GM21367 (cell line): Measurements from ENCODE around the gene OBP2B.
"Not testable (repeated sequence)": the region's sequence is repeated elsewhere in the genome, so short reads cannot be mapped to it uniquely, and the experiment has no call there.

Experiments used
- ATAC-seq: cut with Tn5 transposase; IDR thresholded peaks from one replicate; pipeline ENCODE4 v1.9.1; 2021; ENCODE audit not compliant: unreplicated experiment

The OBP2B gene

DNA sequence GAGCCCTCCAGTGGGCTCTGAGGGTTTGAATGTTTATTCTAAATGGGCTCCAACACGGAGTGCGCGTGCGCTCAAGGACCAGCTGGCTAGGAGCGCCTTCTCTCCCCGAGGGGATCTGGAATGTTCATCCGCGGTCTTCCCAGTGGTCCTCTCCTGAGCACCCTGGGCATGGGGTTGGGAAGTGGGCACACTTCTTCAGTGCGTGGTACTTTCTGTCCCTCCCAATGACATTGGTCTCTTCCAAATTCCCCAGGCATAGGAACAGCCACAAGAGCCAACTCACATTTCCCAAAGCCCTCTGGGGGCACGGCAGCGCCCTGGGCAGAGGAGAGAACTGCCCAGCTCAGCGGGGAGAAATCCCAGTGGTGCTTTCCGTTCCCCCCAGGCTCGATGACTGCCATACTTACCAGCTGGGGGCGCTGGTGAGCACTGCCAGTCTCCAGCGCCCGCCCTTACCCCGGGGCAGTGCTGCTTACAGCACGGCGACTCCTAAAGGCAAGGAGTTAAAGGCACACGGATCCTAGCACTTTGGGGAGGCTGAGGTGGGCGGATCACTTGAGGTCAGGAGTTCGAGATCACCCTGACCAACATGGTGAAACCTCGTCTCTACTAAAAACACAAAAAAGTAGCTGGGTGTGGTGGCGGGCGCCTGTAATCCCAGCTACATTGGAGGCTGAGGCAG lies 29.9 kb upstream of the OBP2B start:
- ATAC-seq, result no peak

DNA sequence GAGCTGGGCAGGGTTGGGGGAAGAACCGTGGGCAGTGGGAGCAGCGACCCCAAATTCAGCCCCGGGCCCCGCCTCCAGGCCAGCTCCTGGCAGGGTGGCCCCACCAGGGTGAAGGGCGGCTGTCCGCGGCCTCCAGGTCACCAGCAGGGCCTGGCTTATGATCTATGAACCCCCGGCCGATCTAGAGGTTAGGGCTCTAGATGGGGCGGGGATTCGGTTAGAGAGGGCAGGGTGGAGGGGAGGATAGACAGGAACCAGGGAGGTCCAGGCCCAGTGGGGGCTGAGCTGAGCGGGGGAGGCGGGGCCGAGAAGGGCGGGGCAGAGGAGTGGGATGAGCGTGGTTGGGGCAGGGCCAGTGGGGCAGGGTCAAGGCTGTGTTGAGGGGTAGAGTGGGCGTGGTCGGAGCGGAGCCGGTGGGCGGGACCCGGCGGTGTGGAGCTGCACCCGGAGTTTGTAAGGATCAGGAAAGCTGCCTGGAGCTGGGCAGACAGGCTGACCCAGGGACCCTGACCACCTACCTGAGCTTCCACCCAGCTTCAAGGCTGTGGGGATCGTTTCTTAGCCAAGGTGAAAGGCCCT lies 29.3 kb upstream of the OBP2B start:
- no peak for ATAC-seq

DNA sequence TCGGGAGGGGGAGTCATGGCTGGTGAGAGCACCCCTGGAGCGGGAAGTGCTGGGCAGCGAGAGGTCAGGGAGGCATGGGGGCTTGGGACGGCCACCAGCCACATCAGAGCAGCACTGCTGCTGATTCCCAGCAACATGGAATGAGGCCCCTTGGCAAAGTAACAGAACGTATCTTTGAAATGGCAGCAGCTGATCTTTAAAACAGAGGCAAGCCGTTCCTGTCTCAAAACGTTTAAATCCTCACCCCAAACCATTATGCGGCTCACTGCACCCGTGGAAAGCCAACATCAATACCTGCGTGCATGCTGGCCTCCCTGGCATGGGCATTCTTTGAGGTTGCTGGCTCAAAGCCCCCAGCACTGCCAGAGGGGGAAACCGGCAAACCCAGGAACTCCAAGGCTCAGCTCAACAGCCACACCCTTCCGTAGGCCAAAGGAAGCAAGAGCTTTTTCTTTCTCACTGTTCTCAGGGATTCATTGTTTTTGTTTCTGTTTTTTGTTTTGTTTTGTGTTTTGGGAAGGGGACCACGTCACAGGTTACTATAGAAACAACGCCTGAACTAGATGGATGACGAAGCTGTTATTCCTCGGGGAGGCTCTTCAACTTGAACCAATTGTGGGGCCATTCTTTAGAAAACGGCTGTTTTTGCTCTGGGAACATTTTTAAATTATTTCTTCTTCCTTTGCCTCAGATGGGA lies 28.1 kb upstream of the OBP2B start:
- no peak for ATAC-seq

DNA sequence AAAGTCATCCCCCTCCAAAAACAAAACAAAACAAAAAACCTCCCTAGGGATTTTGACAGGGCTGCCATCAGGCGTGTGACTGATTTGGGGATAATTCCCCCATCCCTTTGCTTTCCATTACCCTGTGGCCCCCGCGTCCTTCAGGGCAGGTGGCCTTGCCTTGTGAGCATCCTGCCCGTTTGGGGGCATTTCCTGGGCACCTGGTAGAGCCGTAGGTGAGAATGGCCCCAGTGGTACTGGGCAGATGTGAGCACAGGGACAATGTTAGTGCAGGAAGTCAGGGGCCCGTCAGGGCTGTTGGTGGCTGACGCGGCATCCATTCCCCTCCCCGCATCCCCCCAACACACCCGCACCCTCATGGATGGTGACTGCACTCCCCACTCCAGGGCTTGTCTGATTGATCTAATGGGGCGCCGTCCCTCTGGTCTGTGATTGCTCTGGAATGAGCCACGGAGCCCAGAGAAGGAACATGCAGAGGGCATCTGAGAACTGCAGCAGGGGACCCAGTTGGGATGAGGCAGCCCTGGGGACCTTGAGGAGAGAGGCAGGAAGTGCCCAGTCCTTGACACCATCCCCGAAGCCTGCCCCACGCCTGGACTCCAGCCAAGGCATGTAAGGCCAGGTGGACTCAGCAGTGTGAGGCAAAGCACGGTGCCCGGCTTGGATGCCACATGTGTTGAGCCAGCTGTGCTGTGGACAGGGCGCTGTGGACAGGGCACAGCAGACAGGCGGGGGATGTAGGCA lies 27.4 kb upstream of the OBP2B start:
- not testable (repeated sequence) for ATAC-seq

DNA sequence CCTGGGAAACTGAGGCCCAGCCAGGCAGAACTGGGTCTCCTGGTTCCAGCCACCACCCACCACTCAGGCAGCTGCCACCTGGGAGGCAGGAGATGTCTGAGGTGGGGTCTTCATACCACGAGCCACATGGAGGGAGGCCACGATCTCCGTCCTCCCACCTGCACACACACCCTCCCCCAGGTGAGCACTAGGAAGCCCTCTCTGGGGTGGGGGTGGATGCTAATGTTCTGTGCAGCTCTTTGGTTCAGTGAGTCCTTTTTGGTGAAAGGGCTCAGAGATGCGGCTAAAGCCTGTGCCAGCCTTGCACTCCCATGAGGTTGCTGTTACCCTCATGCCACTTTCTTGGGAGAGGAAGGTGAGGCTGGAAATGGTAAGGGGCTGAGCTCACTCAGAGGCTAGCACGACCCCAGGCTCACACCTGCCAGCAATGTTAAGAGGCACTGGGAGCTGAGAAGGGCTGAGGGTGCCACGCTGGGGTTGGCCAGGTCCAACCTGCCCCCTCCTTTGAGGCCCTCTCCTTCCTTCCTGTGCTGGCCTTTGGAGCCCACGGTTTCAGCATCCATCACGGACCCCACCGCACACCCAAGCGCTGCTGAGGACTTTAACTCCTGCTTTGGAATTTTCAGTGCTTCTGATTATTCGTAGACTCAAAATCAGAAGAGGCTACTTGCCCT lies 26.6 kb upstream of the OBP2B start:
- ATAC-seq, result no peak

DNA sequence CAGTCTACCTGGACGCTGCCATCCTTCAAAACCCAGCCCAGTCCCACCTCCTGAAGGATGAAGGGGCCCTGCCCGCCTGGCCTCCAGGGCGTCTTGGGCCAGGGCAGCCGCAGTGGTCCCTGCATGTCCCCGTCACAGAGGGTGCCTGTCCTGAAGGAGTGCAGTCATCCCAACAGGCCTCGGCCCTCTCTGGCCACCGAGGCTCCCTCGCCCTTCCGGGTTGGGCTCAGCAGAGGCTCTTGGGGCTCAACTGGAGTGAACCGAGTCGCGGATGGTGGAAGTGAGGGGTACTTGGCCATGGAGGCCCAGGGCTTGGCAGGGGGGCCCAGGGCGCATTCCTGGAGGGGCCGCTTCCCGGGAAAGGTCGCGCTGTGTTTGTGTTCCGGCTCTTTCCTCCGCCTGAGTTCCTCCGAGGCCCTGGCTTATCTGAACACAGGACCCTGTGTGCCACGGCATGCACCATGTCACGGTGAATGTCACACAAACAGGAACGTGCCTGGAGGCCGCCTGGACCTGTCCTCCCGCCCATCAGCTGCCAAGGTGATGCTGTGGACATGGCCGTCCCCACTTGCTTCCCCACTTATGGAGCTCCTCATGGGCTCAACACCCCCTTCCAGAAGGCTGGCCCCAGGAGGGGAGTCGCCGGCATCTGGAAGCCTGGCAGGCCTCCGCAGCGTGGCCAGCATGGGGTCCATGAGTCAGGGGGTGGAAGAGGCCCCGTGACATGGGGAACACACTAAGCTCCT lies 25.7 kb upstream of the OBP2B start:
- ATAC-seq, result no peak

DNA sequence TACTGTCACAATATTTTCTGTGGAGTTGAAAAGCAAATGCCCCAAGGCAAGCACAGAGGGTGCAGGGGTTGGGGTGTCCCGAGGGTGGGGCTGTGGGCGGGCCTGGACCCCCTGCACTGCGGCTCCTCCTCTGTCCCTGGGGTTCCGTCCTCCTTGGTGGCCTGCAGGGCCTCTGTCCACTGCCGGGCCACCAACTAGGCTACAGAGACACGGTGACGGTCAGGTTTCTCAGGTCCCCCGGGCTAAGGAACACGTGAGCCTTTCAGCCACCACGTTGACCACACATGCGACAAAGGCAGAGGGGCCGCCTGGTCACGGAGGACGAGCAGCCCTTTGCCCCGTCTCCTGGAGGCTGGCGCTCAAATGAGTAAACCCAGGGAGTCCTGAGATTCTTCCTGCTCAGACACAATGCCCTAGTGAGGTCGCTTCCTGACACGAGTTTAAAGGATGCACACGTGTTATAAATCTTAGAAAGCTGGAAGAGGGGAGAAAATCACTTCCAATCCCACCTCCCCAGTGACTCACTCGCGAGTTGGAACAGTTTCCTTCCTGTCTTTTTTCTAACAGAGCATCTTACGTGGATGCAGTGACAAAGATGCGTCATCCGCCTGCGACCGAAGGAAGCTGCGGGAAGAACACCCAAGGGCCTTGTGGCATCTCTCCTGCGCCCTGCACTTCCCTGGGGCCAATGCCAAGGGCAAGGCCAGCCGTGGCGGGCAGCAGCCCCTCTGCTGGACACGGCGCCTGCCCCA lies 24.8 kb upstream of the OBP2B start:
- no peak for ATAC-seq

DNA sequence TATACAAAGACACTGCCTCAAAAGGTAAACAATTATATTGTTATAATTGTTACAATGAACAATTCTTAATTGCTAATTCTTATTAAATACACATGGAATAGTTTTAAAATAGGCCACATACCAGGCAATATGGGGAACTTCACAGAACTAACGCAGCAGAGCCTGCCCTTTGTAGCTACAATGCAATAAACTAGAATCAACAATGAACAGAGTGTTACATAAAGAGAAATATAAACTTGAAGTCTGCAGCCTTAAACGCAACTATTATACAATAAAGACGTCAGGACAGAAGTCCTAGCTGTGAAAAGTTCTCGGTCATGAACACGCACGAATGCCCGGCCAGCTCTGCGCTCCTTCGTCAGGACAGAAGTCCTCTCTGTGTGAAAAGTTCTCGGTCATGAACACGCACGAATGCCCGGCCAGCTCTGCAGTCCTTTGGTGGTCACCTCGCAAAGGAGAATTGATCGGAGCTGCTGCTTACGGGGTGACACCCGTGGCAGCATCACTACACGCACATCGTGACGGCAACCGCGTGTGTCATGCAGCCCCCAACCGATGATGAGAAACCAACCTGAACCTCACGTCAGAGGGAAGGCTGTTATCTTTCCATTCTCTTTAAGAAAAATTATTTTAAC lies 23.0 kb upstream of the OBP2B start:
- not testable (repeated sequence) for ATAC-seq

DNA sequence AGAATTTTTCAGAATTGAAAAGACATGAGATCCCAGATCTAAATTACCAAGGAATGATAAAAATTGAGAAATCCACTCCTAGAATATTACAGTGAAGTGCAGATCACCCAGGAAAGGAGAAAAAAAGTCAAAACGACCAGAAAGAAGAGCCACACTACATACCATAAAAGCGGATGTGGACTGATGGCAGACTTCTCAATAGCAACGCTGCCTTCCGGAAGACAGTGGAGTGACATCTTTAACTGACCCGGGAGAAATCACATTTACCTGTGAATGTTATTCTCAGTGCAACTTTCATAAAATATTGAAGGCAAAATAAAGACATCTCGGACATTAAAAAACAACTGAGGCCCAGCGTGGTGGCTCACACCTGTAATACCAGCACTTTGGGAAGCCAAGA lies 21.5 kb upstream of the OBP2B start:
- not testable (repeated sequence) for ATAC-seq

DNA sequence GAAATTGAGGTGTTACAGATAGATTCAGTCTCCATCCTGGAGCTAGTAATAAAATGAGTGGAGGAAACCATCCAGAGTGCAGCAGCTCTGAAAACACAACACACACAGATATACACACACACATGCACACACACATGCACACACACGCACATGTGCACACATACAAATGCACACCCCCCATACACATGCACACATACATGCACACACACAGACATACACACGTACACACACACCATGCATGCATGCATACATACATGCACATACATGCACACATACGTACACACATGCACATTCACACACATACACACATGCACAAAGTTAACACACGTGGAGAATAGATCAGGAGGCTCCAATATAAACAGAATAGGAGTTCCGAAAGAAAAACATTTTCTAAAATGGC lies 21.0 kb upstream of the OBP2B start:
- no peak for ATAC-seq

DNA sequence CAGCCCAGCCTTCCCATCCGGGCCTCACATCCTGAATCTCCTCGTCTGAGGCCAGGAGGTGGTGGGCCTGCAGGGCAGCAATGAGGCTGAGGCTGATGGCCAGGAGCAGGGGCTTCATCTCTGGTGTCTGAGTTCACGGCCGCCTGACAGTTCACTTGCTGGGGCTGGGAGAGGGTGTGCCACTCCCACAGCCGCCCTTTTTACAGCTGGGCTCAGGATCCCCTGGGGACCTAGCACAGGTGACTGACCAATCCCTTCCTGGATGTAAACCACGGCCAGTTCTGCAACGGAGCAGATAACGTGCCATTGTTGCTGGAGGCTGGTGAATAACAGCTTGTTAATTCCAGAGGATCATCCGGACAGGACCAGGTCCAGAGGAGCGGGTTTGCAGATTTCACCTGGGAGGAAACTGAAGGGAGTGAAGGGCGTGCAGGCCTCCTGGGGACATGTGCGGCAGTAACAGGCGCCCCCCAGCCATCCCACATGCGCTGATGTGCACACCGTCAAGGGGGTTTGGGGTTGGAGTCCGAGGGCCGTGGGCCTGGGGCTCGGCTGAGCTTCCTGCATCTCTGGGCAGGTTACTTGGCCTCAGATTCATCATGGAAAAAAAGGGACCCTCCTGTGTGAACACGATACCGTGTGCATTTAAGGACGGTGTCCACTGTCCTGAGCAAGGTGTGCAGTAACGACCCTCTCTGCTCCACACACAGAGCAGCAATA lies 19.6 kb upstream of the OBP2B start:
- ATAC-seq, result not testable (repeated sequence)

DNA sequence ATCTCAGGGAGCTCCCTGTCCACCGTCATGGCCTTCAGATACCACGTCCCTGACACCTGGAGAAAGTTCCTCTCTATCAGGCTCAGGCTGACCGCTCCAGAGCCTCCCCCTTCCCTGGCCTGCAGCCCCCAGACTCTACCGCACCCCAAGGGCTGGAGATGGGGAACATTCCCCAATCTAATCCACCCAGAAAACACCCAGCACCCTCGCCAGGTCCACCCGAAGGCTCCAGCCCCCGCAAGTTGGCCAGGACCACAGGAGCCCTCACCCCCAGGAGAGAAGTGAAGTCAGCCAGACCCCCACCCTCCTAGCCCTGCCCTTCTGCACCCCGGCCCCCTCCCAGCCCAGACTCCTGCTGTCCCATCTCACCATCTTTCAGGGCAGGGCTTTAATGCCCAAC lies 18.9 kb upstream of the OBP2B start:
- not testable (repeated sequence) for ATAC-seq

DNA sequence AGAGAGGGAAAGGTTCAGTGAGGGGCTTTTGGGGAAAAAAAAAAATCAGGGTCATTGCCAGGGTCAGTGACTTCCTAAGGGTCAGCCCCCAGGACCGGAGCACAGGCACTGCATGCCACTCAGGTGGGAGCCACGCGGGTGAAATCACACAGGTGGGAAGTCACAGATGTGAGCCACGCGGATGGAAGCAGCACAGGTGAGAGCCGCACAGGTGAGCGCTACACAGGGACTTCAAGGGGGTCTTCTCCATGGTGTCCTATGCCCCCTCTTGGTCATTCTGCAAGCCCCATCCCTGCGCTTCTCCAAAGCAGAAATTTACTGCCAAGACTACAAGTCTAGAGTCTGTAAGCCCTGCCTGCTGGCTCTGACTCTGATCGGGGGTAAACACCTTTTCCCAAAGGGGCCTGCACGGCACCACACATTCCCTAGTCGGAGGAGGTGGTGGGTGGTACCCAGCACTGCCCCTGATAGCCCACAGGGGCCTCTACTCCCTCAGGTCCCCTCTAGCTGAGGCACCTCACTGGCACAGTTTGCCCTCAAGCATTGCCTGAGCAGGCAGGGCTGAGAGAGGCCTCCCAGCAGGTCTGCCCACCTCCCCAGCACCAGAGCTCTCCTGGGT lies 18.3 kb upstream of the OBP2B start:
- no peak for ATAC-seq

DNA sequence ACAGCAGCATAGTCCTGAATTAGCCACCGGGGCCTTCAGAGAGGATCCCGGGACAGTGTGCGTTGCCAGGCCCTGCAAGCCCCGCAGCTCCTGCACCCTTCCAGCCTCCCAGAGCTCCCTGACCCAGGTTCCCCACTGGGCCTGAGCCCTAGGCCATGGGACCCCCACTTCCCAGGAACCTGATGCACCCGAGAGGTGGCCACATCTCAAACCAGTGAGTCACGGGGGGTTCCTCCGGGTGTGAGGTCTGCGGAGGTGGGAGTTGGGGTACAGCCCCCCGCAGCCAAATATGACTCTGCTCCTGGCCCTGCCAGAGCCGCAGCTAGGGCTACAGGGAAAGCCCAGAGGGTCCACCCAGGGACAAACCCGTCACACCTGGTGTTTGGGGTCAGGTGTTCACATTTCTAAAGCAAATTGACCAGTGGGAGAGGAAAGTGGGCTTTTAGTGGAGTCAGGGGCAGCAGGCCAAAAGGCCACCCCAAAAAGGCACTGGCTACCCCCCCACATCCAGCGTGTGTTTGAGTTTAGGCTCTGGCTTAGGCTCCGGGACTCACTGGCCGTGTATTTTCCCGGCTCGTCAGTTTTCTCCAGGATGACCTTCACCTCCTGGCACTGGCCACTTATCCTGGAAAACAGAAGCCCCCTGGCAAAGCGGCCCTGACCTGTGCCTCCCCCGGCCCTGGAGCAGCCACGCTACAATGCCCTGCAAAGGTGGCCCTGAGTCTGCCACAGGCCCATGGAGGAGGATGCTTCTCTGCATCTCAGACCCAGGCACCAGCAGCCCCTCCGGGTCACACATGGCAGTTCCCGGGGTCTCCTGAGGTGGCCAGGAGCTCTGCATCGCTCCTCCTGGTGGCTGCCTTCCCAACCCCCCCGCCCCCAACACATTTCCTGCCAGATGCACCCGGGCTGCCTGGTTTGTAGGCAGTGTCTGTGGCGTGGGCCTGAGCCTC lies 17.4 kb upstream of the OBP2B start:
- no peak for ATAC-seq

DNA sequence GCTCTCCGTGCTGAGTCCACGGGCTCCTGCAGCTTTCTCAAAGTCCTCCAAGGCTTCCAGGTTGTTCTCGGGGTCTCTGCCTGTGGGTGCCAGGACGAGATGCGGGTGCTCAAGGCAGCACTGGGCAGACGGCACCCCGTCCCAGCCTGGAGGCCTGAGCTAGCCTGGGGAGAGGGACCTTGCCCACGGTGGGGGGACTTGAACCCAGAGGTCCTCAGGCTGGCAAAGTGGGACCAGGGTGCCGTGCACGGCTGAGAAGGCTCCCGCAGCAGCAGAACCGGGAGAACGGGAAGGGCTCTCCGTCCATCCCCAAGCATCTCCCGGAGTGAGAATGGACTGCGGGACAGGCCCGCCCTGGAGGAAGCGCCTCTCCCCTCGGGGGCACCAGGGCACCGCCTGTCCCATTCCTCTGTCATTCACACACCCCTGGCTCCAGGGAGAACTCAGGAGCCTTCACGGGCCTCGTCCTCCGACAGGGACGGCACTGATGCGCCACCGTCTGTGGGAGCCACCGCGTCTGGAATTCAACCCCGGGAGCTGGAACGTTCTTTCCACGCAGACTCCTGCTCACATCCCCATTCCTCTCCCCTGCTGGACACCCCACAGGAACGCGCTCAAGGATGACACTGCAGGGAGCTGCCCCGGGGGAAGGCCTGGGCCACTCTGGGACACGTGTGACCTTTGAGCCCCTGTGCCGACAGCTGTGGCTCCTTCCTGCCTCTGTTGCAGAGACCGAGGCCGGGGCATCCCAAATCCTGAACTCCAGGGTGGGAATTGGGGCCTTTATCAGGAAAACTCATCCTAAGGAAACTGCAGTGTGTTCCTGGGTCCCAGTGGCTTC lies 16.3 kb upstream of the OBP2B start:
- no peak for ATAC-seq

DNA sequence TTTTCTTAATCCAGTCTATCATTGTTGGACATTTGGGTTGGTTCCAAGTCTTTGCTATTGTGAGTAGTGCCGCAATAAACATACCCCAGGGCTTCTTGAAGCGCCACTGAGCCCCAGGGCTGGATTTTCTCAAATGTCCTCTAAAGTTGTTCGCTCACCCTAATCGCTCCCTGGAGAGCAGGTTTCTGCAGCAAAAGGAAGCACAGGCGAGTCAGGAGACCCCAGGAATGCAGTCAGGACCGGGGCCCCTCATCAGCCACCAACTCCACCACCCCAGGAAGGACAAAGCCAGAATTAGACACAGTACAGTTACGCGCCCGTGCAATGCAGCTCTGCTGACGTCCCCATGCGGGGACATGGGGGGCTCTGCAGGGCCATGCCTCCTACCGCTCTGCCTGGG lies 15.7 kb upstream of the OBP2B start:
- ATAC-seq, result no peak
